IMR-90 (cell line): ENCODE results near the gene MTA2. TPM values are rescaled to one million over a fixed set of nuclear protein-coding genes. Genes with fewer than 3 reads are reported as not detected.
A peak's percentile ranks its signal among the peaks of the same experiment; 100 is the strongest.

Experiments
- ATAC-seq: fragments of 200-7000 bp; cut with Tn5 transposase; 2 replicates; pipeline ENCODE4 v1.9.1; 2020; ENCODE audit warnings: low read depth, mild to moderate bottlenecking, moderate library complexity
- BruUV-seq: library from RNA; stranded (reverse); fragments of 400-500 nt; replicated peaks from 2 replicates; lab custom pipeline; 2021; lab: Mats Ljungman, UMichigan
- CTCF ChIA-PET: fragments of 300-600 bp; formaldehyde crosslinking; extraction: SDS; loops from one replicate; lab custom pipeline; 2021; ENCODE audit warnings: antibody characterized with exemption; lab: Yijun Ruan, JAX
- POLR2A ChIA-PET: fragments of 300-600 bp; sonication (Branson Sonifier 250); formaldehyde crosslinking; loops from one replicate; lab custom pipeline; 2022; ENCODE audit warnings: antibody characterized with exemption; ENCODE audit not compliant: unreplicated experiment; lab: Charles Lee
- DNase-seq: peaks from one replicate; pipeline ENCODE4 v3.0.0; 2013
- H2AFZ ChIP-seq: replicated peaks from 2 replicates; pipeline ENCODE3; 2013; ENCODE audit warnings: low read length, mild to moderate bottlenecking; ENCODE audit not compliant: poor library complexity
- H2AK5ac ChIP-seq: 2 replicates; pipeline ENCODE4 v1.6.1; 2013; ENCODE audit warnings: low read depth, low read length, inconsistent platforms
- H2AK9ac ChIP-seq: replicated peaks from 2 replicates; pipeline ENCODE3; 2013; ENCODE audit warnings: mild to moderate bottlenecking, low read depth, low read length, moderate library complexity; ENCODE audit not compliant: poor library complexity
- H2BK120ac ChIP-seq: 2 replicates; pipeline ENCODE4 v1.6.1; 2013; ENCODE audit warnings: low read depth, low read length, inconsistent platforms
- H2BK15ac ChIP-seq: 3 replicates; pipeline ENCODE4 v1.6.1; 2013; ENCODE audit warnings: low read depth, low read length, inconsistent platforms
- H2BK20ac ChIP-seq: 2 replicates; pipeline ENCODE4 v1.6.1; 2013; ENCODE audit warnings: low read depth, mild to moderate bottlenecking, inconsistent platforms, low read length, moderate library complexity
- H2BK5ac ChIP-seq: 2 replicates; pipeline ENCODE4 v1.6.1; 2013; ENCODE audit warnings: mild to moderate bottlenecking, low read depth, low read length, inconsistent platforms; ENCODE audit not compliant: poor library complexity, severe bottlenecking
- H3K14ac ChIP-seq: replicated peaks from 2 replicates; pipeline ENCODE4 v1.6.1; 2013; ENCODE audit warnings: low read depth, low read length, inconsistent platforms
- H3K18ac ChIP-seq: 2 replicates; pipeline ENCODE4 v1.6.1; 2013; ENCODE audit warnings: low read depth, low read length, control low read depth
- H3K23ac ChIP-seq: 2 replicates; pipeline ENCODE4 v1.6.1; 2013; ENCODE audit warnings: low read depth, low read length, inconsistent platforms
- H3K27ac ChIP-seq: 2 replicates; pipeline ENCODE4 v1.5.1; 2013; ENCODE audit warnings: mild to moderate bottlenecking, control low read depth, low read length; ENCODE audit not compliant: insufficient read depth
- H3K27me3 ChIP-seq: 2 replicates; pipeline ENCODE4 v1.6.1; 2013; ENCODE audit warnings: low read length; ENCODE audit not compliant: control insufficient read depth, insufficient read depth
- H3K36me3 ChIP-seq: 2 replicates; pipeline ENCODE4 v1.6.1; 2013; ENCODE audit warnings: low read length, mixed read lengths; ENCODE audit not compliant: control insufficient read depth, insufficient read depth
- H3K4ac ChIP-seq: 2 replicates; pipeline ENCODE4 v1.6.1; 2013; ENCODE audit warnings: low read depth, low read length, inconsistent platforms
- H3K4me1 ChIP-seq: 2 replicates; pipeline ENCODE4 v1.6.1; 2013; ENCODE audit warnings: low read length, mixed read lengths; ENCODE audit not compliant: control insufficient read depth, insufficient read depth
- H3K4me2 ChIP-seq: 2 replicates; pipeline ENCODE4 v1.6.1; 2013; ENCODE audit warnings: low read depth, mild to moderate bottlenecking, control low read depth, low read length, moderate library complexity
- H3K4me3 ChIP-seq: 2 replicates; pipeline ENCODE4 v1.5.1; 2013; ENCODE audit warnings: low read depth, mild to moderate bottlenecking, control low read depth, low read length, moderate library complexity; ENCODE audit not compliant: insufficient read depth
- H3K56ac ChIP-seq: 2 replicates; pipeline ENCODE4 v1.6.1; 2013; ENCODE audit warnings: low read length, inconsistent platforms; ENCODE audit not compliant: insufficient read depth; ENCODE audit errors: extremely low read depth
- H3K79me1 ChIP-seq, 2 experiments: 2 replicates each; pipeline ENCODE4 v1.6.1; 2013; ENCODE audit warnings: low read length in 2 of 2, inconsistent platforms in 1 of 2, low read depth in 1 of 2
- H3K9ac ChIP-seq: 2 replicates; pipeline ENCODE4 v1.6.1; 2013; ENCODE audit warnings: low read depth, low read length, control low read depth
- H3K9me1 ChIP-seq: 2 replicates; pipeline ENCODE4 v1.6.1; 2013; ENCODE audit warnings: low read length, inconsistent platforms; ENCODE audit not compliant: insufficient read depth
- H3K9me3 ChIP-seq: 2 replicates; pipeline ENCODE4 v1.6.1; 2013; ENCODE audit warnings: low read length; ENCODE audit not compliant: control insufficient read depth, insufficient read depth
- H4K20me1 ChIP-seq: 2 replicates; pipeline ENCODE4 v1.6.1; 2013; ENCODE audit warnings: low read length, inconsistent platforms; ENCODE audit not compliant: insufficient read depth
- H4K5ac ChIP-seq: 2 replicates; pipeline ENCODE4 v1.6.1; 2013; ENCODE audit warnings: mild to moderate bottlenecking, low read depth, low read length, control low read depth
- H4K8ac ChIP-seq, 2 experiments: 2 replicates each; pipeline ENCODE4 v1.6.1; 2013; ENCODE audit warnings: low read depth in 2 of 2, low read length in 2 of 2, control low read depth in 1 of 2, inconsistent platforms in 1 of 2
- H4K91ac ChIP-seq: 2 replicates; pipeline ENCODE4 v1.6.1; 2013; ENCODE audit warnings: low read depth, low read length, inconsistent platforms; ENCODE audit not compliant: insufficient read depth
- CTCF ChIP-seq: conservative IDR thresholded peaks from 2 replicates; pipeline ENCODE4 v1.5.1; 2012; ENCODE audit warnings: mild to moderate bottlenecking, low read depth, low read length, improper control_type of control experiment
- MXI1 ChIP-seq: IDR thresholded peaks from 2 replicates; pipeline ENCODE4 v1.6.1; 2012; ENCODE audit warnings: low read depth, mild to moderate bottlenecking, low read length, moderate library complexity, borderline replicate concordance
- WGBS, 2 experiments: methylation state at CpG; one replicate each; pipeline versions ENCODE4 v1.1.5 to v1.1.7; 2013; ENCODE audit warnings: missing lambda C conversion rate in 2 of 2; ENCODE audit not compliant: insufficient read length in 1 of 2; ENCODE audit errors: extremely low coverage in 2 of 2; 5-methylcytosine and 5-hydroxymethylcytosine counted together
- dilution Hi-C: fragments of 300-500 bp; cut with HindIII; formaldehyde crosslinking; loops from one replicate; pipeline ENCODE4 v1.14.3; 2018; ENCODE audit warnings: low sequenced_read_pairs; ENCODE audit not compliant: unreplicated experiment
- in situ Hi-C: fragments of 300-500 bp; cut with MboI; formaldehyde crosslinking; loops from 3 replicates; pipeline ENCODE4 v1.14.3; 2019; ENCODE audit warnings: low sequenced_read_pairs, inconsistent platforms, mixed read lengths
- intact Hi-C: fragments of 100-400 bp; cut with micrococcal nuclease; formaldehyde crosslinking; loops from 2 replicates; pipeline ENCODE4 v1.10.0; 2022
- polyA plus RNA-seq, 3 experiments: library from polyadenylated mRNA; depleted of rRNA; stranded (reverse); fragments of >200 nt; gene quantifications; 2 replicates each; pipeline ENCODE4 v1.2.3, GENCODE V29; 2012; ENCODE audit warnings: low replicate concordance in 1 of 3
- total RNA-seq: library from RNA; depleted of rRNA; stranded (reverse); fragments of >200 nt; gene quantifications from 2 replicates; pipeline ENCODE4 v1.2.3, GENCODE V29; 2012

Gene MTA2
- total and polyA plus RNA-seq, 2 of the 4 experiments (the other 2 are of a cell fraction), result 34.8 to 136 TPM

- Histone ChIP-seq H3K18ac (no peak overlapping the region), H3K27ac (no peak overlapping the region), H3K14ac (no peak overlapping the region), H2AK5ac (no peak overlapping the region), H4K8ac (no peak overlapping the region), H2AFZ (no peak overlapping the region), H3K27me3 (no peaks in the 10 kb centered on the region), H4K91ac (no peak overlapping the region), H3K4me3 (no peak overlapping the region), H4K20me1 (peaks cover 11% of the 10 kb centered on the region), H4K5ac (no peak overlapping the region), H2AK9ac (no peak overlapping the region), H3K4ac (no peak overlapping the region), H2BK120ac (no peak overlapping the region), H3K9me1 (no peaks in the 10 kb centered on the region), H3K79me1 (peaks cover 19 to 25% of the 10 kb centered on the region in 2 experiments), H3K9ac (no peak overlapping the region), H2BK5ac (no peak overlapping the region), H3K23ac (no peak overlapping the region), H2BK20ac (no peak overlapping the region), H3K9me3 (no peaks in the 10 kb centered on the region), H3K36me3 (peaks cover 28% of the 10 kb centered on the region), H3K56ac (no peak overlapping the region), H2BK15ac (no peak overlapping the region), H3K4me2 (no peak overlapping the region), H3K4me1 (peaks cover 10% of the 10 kb centered on the region)
- ChIA-PET CTCF (no interaction called here), POLR2A (no interaction called here)
- WGBS, 2 experiments, result 89% methylated on average over 5 of the region's 8 CpGs; no CpG with 5 or more reads in 1 of the 2 experiments
- intact Hi-C loops, result loop anchor here (5.0 kb wide), 1 partner anchor 248 kb away; no protein-coding TSS in a partner anchor
- no peak for DNase-seq
- BruUV-seq, result no TSS peak
- in situ Hi-C loops, result no loop called here
- dilution Hi-C loops, result no loop called here
- TF ChIP-seq CTCF, result no peak
- TF ChIP-seq MXI1, result peak; percentile 50; the same call in 1 of the 2 replicates
- ATAC-seq, result no peak
Observed at GRCh38 chr11:62614275-62614674, 12.6 kb upstream of the MTA2 start.
